NCI-H526 treated with DMSO at 0.1 percent for 48 hours (cell line): ENCODE data around the gene FTCD.

Experiments used
- DNase-seq: peaks from one replicate; lab custom pipeline; 2025; lab: John Stamatoyannopoulos, UW

Gene FTCD

GRCh38 chr21:46093668-46094400, 61.5 kb downstream of the FTCD start:
- no peak for DNase-seq

- no peak for DNase-seq
Observed at GRCh38 chr21:46092811-46093667, 62.3 kb downstream of the FTCD start.

GRCh38 chr21:46092026-46092764, 63.2 kb downstream of the FTCD start:
- no peak for DNase-seq

GRCh38 chr21:46091631-46092025, 63.8 kb downstream of the FTCD start:
- no peak for DNase-seq

GRCh38 chr21:46091118-46091517, 64.3 kb downstream of the FTCD start:
- no peak for DNase-seq

GRCh38 chr21:46089285-46089684, 66.1 kb downstream of the FTCD start:
- no peak for DNase-seq

- DNase-seq = no peak
Observed at GRCh38 chr21:46088189-46088588, 67.2 kb downstream of the FTCD start.

GRCh38 chr21:46087641-46088040, 67.7 kb downstream of the FTCD start:
- DNase-seq = no peak
